ENCODE results near the gene ANKZF1. TPM values are rescaled to one million over a fixed set of nuclear protein-coding genes. Genes with fewer than 3 reads are reported as not detected.

ANKZF1 gene
- total RNA-seq, 1 donor from 2014 or later, result 46.3 TPM

- no peak for DNase-seq (ENCODE audit: low read depth)
- peaks cover 55% of the 10 kb centered on the region for H3K36me3 ChIP-seq (ENCODE audit: control insufficient read depth, insufficient read depth, low read length)
These were observed 16.0 kb upstream of the ANKZF1 start for GRCh38 chr2:219213486-219214071.

GRCh38 chr2:219214141-219214540 is 15.5 kb upstream of the ANKZF1 start:
- Histone ChIP-seq H3K36me3 (ENCODE audit: control insufficient read depth, insufficient read depth, low read length) (peaks cover 53% of the 10 kb centered on the region), H3K27me3 (ENCODE audit: control insufficient read depth, insufficient read depth, low read length) (no peaks in the 10 kb centered on the region)
- TF ChIP-seq CTCF (IDR thresholded peaks at IDR 0.05; ENCODE audit: insufficient read depth, low read length, severe bottlenecking), result no peak

More at GRCh38 chr2:219213486-219214071, 16.0 kb upstream of the ANKZF1 start:
- H3K4me3 ChIP-seq (ENCODE audit: low read depth, low read length), result no peak overlapping the region
- FAIRE-seq, result no peak
- H3K27me3 ChIP-seq (ENCODE audit: control insufficient read depth, insufficient read depth, low read length), result no peaks in the 10 kb centered on the region
- TF ChIP-seq CTCF (IDR thresholded peaks at IDR 0.05; ENCODE audit: insufficient read depth, low read length, severe bottlenecking), result no peak

GRCh38 chr2:219214786-219215185 is 14.8 kb upstream of the ANKZF1 start:
- no peak for TF ChIP-seq CTCF (IDR thresholded peaks at IDR 0.05; ENCODE audit: insufficient read depth, low read length, severe bottlenecking)
- Histone ChIP-seq H3K4me3 (ENCODE audit: low read depth, low read length) (no peak overlapping the region), H3K36me3 (ENCODE audit: control insufficient read depth, insufficient read depth, low read length) (peaks cover 48% of the 10 kb centered on the region), H3K27me3 (ENCODE audit: control insufficient read depth, insufficient read depth, low read length) (no peaks in the 10 kb centered on the region)
- DNase-seq (ENCODE audit: low read depth), result no peak
- FAIRE-seq, result no peak

More at GRCh38 chr2:219214141-219214540, 15.5 kb upstream of the ANKZF1 start:
- H3K4me3 ChIP-seq (ENCODE audit: low read depth, low read length), result no peak overlapping the region
- FAIRE-seq (peak; percentile 47), DNase-seq (ENCODE audit: low read depth) (no peak)

- no peaks in the 10 kb centered on the region for H3K27me3 ChIP-seq (ENCODE audit: control insufficient read depth, insufficient read depth, low read length)
- H3K36me3 ChIP-seq (ENCODE audit: control insufficient read depth, insufficient read depth, low read length), result peaks cover 45% of the 10 kb centered on the region
- TF ChIP-seq CTCF (IDR thresholded peaks at IDR 0.05; ENCODE audit: insufficient read depth, low read length, severe bottlenecking), result no peak
- H3K4me3 ChIP-seq (ENCODE audit: low read depth, low read length), result no peak overlapping the region
- DNase-seq (ENCODE audit: low read depth) (no peak), FAIRE-seq (no peak)
These were observed 13.6 kb upstream of the ANKZF1 start for GRCh38 chr2:219215871-219216534.

- H3K36me3 ChIP-seq (ENCODE audit: control insufficient read depth, insufficient read depth, low read length), result peaks cover 44% of the 10 kb centered on the region
- no peak for FAIRE-seq
- no peak for TF ChIP-seq CTCF (IDR thresholded peaks at IDR 0.05; ENCODE audit: insufficient read depth, low read length, severe bottlenecking)
- no peak overlapping the region for H3K4me3 ChIP-seq (ENCODE audit: low read depth, low read length)
- no peaks in the 10 kb centered on the region for H3K27me3 ChIP-seq (ENCODE audit: control insufficient read depth, insufficient read depth, low read length)
- DNase-seq (ENCODE audit: low read depth), result no peak
These were observed 13.1 kb upstream of the ANKZF1 start for GRCh38 chr2:219216535-219216915.
